Smooth muscle cell of the coronary artery (primary cell): Measurements from ENCODE around the gene ZNF655. TPM values are rescaled to one million over a fixed set of nuclear protein-coding genes. Genes with fewer than 3 reads are reported as not detected.

ENCODE experiments used
- total RNA-seq: library from RNA; depleted of rRNA; stranded (reverse); fragments of >200 nt; gene quantifications from 2 replicates; pipeline ENCODE4 v1.2.3, GENCODE V29; 2014; ENCODE audit warnings: low replicate concordance

ZNF655 gene, protein sequence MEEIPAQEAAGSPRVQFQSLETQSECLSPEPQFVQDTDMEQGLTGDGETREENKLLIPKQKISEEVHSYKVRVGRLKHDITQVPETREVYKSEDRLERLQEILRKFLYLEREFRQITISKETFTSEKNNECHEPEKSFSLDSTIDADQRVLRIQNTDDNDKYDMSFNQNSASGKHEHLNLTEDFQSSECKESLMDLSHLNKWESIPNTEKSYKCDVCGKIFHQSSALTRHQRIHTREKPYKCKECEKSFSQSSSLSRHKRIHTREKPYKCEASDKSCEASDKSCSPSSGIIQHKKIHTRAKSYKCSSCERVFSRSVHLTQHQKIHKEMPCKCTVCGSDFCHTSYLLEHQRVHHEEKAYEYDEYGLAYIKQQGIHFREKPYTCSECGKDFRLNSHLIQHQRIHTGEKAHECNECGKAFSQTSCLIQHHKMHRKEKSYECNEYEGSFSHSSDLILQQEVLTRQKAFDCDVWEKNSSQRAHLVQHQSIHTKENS
- total RNA-seq, result 28.0 and 45.1 TPM in 2 replicates

DNA sequence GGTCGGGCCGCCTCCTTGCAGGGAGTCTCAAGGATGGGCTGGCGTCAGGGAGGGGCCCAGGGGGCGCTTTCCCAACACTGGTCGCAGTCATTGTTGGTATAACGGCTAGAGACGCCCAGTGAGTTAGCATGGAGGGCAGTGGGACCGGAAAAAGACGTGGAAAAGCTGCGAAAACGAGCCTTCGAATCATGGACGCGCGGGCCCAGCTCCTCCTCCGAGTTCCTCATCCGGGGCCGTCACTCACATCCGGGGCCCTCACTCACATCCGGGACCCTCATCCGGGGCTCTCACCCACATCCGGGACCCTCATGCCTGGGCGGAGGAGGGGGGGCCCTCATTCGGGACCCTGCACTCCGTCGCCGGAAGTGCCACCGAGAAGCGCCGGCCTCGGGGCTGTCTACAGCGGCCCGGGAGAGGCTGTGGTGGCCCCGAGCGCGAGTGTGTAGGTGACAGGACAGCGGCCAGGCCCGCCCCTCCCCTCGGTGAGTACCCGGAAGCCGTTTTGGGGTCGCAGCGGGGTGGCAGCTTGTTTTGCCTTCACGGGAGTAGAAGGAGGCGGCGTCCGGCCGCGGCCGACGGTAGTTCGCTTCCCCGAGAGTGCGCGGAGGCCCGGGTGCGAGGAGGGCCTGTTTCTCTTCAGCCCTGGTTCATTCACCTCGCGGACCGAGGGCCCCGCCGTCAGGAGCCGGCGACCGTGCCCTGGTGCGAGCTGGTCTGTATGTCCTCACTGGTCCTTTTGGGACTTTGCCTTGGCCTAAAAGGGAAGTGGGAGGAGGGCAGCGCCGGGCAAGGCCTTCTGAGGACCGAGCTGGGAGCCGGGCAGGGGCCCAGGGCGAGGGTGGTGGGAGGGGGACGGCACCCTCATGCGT lies at the start of gene ZNF655:
Gene ZNF655, plus strand, starts transcription at position 337 of the 869 bp plus-strand sequence. CDS start 1,918 bp downstream, outside the sequence.

GRCh38 chr7:99551767-99552463 lies 6.5 kb upstream of the ZNF655 start, which contains the start of gene FAM200A:
Gene FAM200A (minus strand): TSS chr7:99552114. CDS start chr7:99548407, 3,707 bp downstream.

DNA sequence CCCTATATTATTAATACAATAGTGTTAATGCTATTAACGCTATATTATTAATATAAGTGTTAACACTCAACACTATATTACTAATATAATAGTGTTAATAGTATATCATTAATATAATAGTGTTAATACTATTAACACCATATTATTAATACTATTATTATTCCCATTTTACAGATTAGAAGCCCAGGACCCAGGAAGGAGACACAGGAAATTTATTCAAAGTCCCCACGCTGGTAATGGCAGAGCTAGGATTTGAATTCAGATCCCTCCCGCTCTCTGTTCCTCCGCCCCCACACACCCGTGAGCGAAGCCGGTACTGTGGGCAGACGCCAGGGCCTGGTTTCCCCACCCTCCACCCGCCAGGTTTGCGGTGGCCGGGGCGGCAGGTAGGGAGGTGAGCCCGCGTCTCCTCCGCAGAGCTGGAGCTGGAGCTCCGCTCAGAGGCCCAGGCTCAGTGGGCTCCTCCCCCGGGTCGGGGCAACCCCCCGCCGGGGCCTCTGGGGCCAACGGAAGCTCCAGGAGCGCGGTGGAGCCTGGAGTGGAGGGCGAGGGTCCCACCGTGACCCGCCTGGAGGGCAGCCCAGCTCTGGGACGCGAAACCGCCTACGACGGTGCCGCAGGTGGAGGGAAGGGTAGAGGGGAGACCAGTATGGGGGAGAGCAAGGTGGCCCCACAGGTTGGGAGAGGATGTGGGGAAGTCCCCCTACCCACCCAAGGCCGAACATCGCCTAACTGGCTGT lies 39.5 kb downstream of the ZNF655 start, which contains the start of gene TMEM225B:
Gene TMEM225B, plus strand, starts transcription at position 506 of the 740 bp plus-strand sequence. CDS start 6,122 bp downstream, outside the sequence.

GRCh38 chr7:99616359-99617191 lies 58.1 kb downstream of the ZNF655 start, which contains the start of gene ZSCAN25:
Gene ZSCAN25 (plus strand): TSS chr7:99616946. CDS start chr7:99619607, 2,661 bp downstream.

Other genes starting within 250 kb of the ZNF655 start
- 163 and 223 TPM in 2 replicates for gene ARPC1A, start 232.7 kb upstream of the ZNF655 start, total RNA-seq
- 380 and 552 TPM in 2 replicates for gene ARPC1B, start 183.9 kb upstream of the ZNF655 start, total RNA-seq
- 25.0 and 28.9 TPM in 2 replicates for gene PDAP1, start 150.0 kb upstream of the ZNF655 start, total RNA-seq
- 109 and 191 TPM in 2 replicates for gene BUD31, start 149.7 kb upstream of the ZNF655 start, total RNA-seq
- 5.1 and 6.5 TPM in 2 replicates for gene PTCD1, start 119.8 kb upstream of the ZNF655 start, total RNA-seq
- 23.5 and 27.0 TPM in 2 replicates for gene CPSF4, start 119.7 kb upstream of the ZNF655 start, total RNA-seq
- gene ATP5MF, start 92.5 kb upstream of the ZNF655 start, total RNA-seq, result 136 and 465 TPM in 2 replicates
- 1.8 and 5.0 TPM in 2 replicates for gene ZNF789, start 85.8 kb upstream of the ZNF655 start, total RNA-seq
- gene ZNF394, start 58.4 kb upstream of the ZNF655 start, total RNA-seq, result 17.2 and 20.7 TPM in 2 replicates
- 8.1 and 10.1 TPM in 2 replicates for gene ZKSCAN5, start 54.0 kb upstream of the ZNF655 start, total RNA-seq
- 4.6 and 5.1 TPM in 2 replicates for gene FAM200A, start 6.5 kb upstream of the ZNF655 start, total RNA-seq
- gene TMEM225B, start 39.6 kb downstream of the ZNF655 start, total RNA-seq, result 0.53 and 1.2 TPM in 2 replicates
- 7.9 and 9.2 TPM in 2 replicates for gene ZSCAN25, start 58.3 kb downstream of the ZNF655 start, total RNA-seq
- gene CYP3A5, start 121.4 kb downstream of the ZNF655 start, total RNA-seq, result not detected in 2 replicates
- 0.23 TPM in 1 of 2 replicates, not detected in the other for gene CYP3A7, start 176.6 kb downstream of the ZNF655 start, total RNA-seq
- gene CYP3A4, start 225.5 kb downstream of the ZNF655 start, total RNA-seq, result not detected in 2 replicates